SJSA1 (cell line): ENCODE data around the gene RNF40. TPM values are rescaled to one million over a fixed set of nuclear protein-coding genes. Genes with fewer than 3 reads are reported as not detected.

ENCODE experiments used
- DNase-seq, 2 experiments: peaks; one replicate each; pipeline ENCODE4 v3.0.0-alpha.2; 2015 to 2020; ENCODE audit warnings: low spot score in 2 of 2, low read depth in 1 of 2
- H3K27ac ChIP-seq: fragments of 250-450 bp; sonication (Bioruptor Pico); 2 replicates; pipeline ENCODE4 v1.5.1; 2020; ENCODE audit warnings: mild to moderate bottlenecking, moderate library complexity
- H3K27me3 ChIP-seq: fragments of 250-450 bp; sonication (Bioruptor Pico); replicated peaks from 2 replicates; pipeline ENCODE4 v1.5.1; 2020; ENCODE audit warnings: mild to moderate bottlenecking, moderate library complexity
- H3K36me3 ChIP-seq: fragments of 250-450 bp; sonication (Bioruptor Pico); 2 replicates; pipeline ENCODE4 v1.5.1; 2020; ENCODE audit warnings: mild to moderate bottlenecking
- H3K4me1 ChIP-seq: fragments of 250-450 bp; sonication (Bioruptor Pico); replicated peaks from 2 replicates; pipeline ENCODE4 v1.6.1; 2021; ENCODE audit warnings: mild to moderate bottlenecking
- H3K4me3 ChIP-seq: fragments of 250-450 bp; sonication (Bioruptor Pico); 2 replicates; pipeline ENCODE4 v1.5.1; 2020; ENCODE audit warnings: mild to moderate bottlenecking
- H3K9me3 ChIP-seq: fragments of 250-450 bp; sonication (Bioruptor Pico); replicated peaks from 2 replicates; pipeline ENCODE4 v1.5.1; 2020; ENCODE audit warnings: mild to moderate bottlenecking
- total RNA-seq: library from RNA; depleted of rRNA; stranded (reverse); fragments of >200 nt; shearing (Covaris generic); gene quantifications from 2 replicates; pipeline ENCODE4 v1.2.3, GENCODE V29; 2014

The RNF40 gene
- total RNA-seq, 1 experiment from 2014 or later = 103 TPM

GRCh38 chr16:30747799-30748633 lies 14.1 kb upstream of the RNF40 start, which contains the start of gene PHKG2:
Gene PHKG2, plus strand, starts transcription at chr16:30748425. Its CDS starts 396 bp downstream, at chr16:30748821.
- Histone ChIP-seq H3K4me1 (peaks cover 10% of the 10 kb centered on the region), H3K9me3 (no peaks in the 10 kb centered on the region), H3K27ac (peak within 1 kb of the TSS; percentile 50), H3K4me3 (peak within 1 kb of the TSS; percentile 64), H3K27me3 (no peaks in the 10 kb centered on the region), H3K36me3 (peaks cover 51% of the 10 kb centered on the region)
- peak; percentile 95 to 99 for DNase-seq

GRCh38 chr16:30748634-30749445 lies 13.3 kb upstream of the RNF40 start:
- Histone ChIP-seq H3K9me3 (no peaks in the 10 kb centered on the region), H3K27me3 (no peaks in the 10 kb centered on the region), H3K36me3 (peaks cover 52% of the 10 kb centered on the region), H3K27ac (no peak overlapping the region), H3K4me3 (peak overlapping the region; percentile 64), H3K4me1 (peaks cover 10% of the 10 kb centered on the region)
- DNase-seq = peak; percentile 15 to 66

- Histone ChIP-seq H3K4me3 (no peak overlapping the region), H3K27ac (no peak overlapping the region), H3K36me3 (peaks cover 56% of the 10 kb centered on the region), H3K9me3 (no peaks in the 10 kb centered on the region), H3K4me1 (peaks cover 10% of the 10 kb centered on the region), H3K27me3 (no peaks in the 10 kb centered on the region)
- DNase-seq = no peak
Observed at GRCh38 chr16:30750201-30750600, 11.9 kb upstream of the RNF40 start.

- no peak for DNase-seq
- Histone ChIP-seq H3K4me1 (peaks cover 10% of the 10 kb centered on the region), H3K9me3 (no peaks in the 10 kb centered on the region), H3K36me3 (peaks cover 62% of the 10 kb centered on the region), H3K27me3 (no peaks in the 10 kb centered on the region), H3K4me3 (no peak overlapping the region), H3K27ac (no peak overlapping the region)
Observed at GRCh38 chr16:30750876-30751465, 11.2 kb upstream of the RNF40 start.

GRCh38 chr16:30753596-30753995 lies 8.5 kb upstream of the RNF40 start:
- peaks cover 81% of the 10 kb centered on the region for H3K36me3 ChIP-seq
- no peak for DNase-seq
- H3K4me1 ChIP-seq = peaks cover 4% of the 10 kb centered on the region; the same call in 1 of the 2 replicates
- no peaks in the 10 kb centered on the region for H3K9me3 ChIP-seq
- no peak overlapping the region for H3K27ac ChIP-seq
- H3K27me3 ChIP-seq = no peaks in the 10 kb centered on the region
- no peak overlapping the region for H3K4me3 ChIP-seq

GRCh38 chr16:30755955-30756780 lies 6.0 kb upstream of the RNF40 start:
- no peak overlapping the region for H3K27ac ChIP-seq
- DNase-seq = no peak
- H3K4me3 ChIP-seq = no peak overlapping the region
- no peaks in the 10 kb centered on the region for H3K9me3 ChIP-seq
- H3K36me3 ChIP-seq = peaks cover 77% of the 10 kb centered on the region
- H3K4me1 ChIP-seq = peaks cover 6% of the 10 kb centered on the region
- H3K27me3 ChIP-seq = no peaks in the 10 kb centered on the region

GRCh38 chr16:30756781-30757100 lies 5.4 kb upstream of the RNF40 start:
- H3K27ac ChIP-seq = no peak overlapping the region
- H3K27me3 ChIP-seq = no peaks in the 10 kb centered on the region
- no peak for DNase-seq
- no peak overlapping the region for H3K4me3 ChIP-seq
- peaks cover 71% of the 10 kb centered on the region for H3K36me3 ChIP-seq
- H3K9me3 ChIP-seq = no peaks in the 10 kb centered on the region
- peaks cover 7% of the 10 kb centered on the region for H3K4me1 ChIP-seq

- H3K27me3 ChIP-seq = no peaks in the 10 kb centered on the region
- no peaks in the 10 kb centered on the region for H3K9me3 ChIP-seq
- H3K36me3 ChIP-seq = peaks cover 69% of the 10 kb centered on the region
- no peak overlapping the region for H3K4me3 ChIP-seq
- peaks cover 7% of the 10 kb centered on the region for H3K4me1 ChIP-seq
- H3K27ac ChIP-seq = no peak overlapping the region
- DNase-seq = no peak
Observed at GRCh38 chr16:30757316-30757715, 4.8 kb upstream of the RNF40 start.

- H3K27me3 ChIP-seq = no peaks in the 10 kb centered on the region
Observed at GRCh38 chr16:30758988-30759491, 3.1 kb upstream of the RNF40 start.

GRCh38 chr16:30760001-30760559 lies 2.0 kb upstream of the RNF40 start:
- no peaks in the 10 kb centered on the region for H3K9me3 ChIP-seq
- no peak overlapping the region for H3K4me3 ChIP-seq
- peaks cover 69% of the 10 kb centered on the region for H3K36me3 ChIP-seq
- no peak for DNase-seq
- no peaks in the 10 kb centered on the region for H3K27me3 ChIP-seq
- peaks cover 17% of the 10 kb centered on the region for H3K4me1 ChIP-seq
- H3K27ac ChIP-seq = no peak overlapping the region

More at GRCh38 chr16:30758988-30759491, 3.1 kb upstream of the RNF40 start:
- H3K36me3 ChIP-seq = peaks cover 69% of the 10 kb centered on the region
- H3K9me3 ChIP-seq = no peaks in the 10 kb centered on the region
- no peak overlapping the region for H3K4me3 ChIP-seq
- no peak overlapping the region for H3K27ac ChIP-seq
- peaks cover 17% of the 10 kb centered on the region for H3K4me1 ChIP-seq
- no peak for DNase-seq

- Histone ChIP-seq H3K36me3 (peaks cover 71% of the 10 kb centered on the region), H3K4me3 (peak overlapping the region; percentile 72), H3K9me3 (no peaks in the 10 kb centered on the region), H3K27me3 (no peaks in the 10 kb centered on the region), H3K27ac (no peak overlapping the region), H3K4me1 (peaks cover 17% of the 10 kb centered on the region)
- DNase-seq = no peak
Observed at GRCh38 chr16:30760577-30761426, 1.3 kb upstream of the RNF40 start.

- H3K27me3 ChIP-seq = no peaks in the 10 kb centered on the region
- peak overlapping the region; percentile 72 for H3K4me3 ChIP-seq
- no peaks in the 10 kb centered on the region for H3K9me3 ChIP-seq
- H3K27ac ChIP-seq = 0 out of 2 replicates have a peak overlapping the region, but pooled peaks have one; percentile 9
- peak in 1 of 2 experiments; percentile 49 for DNase-seq
- H3K36me3 ChIP-seq = peaks cover 71% of the 10 kb centered on the region
- peaks cover 17% of the 10 kb centered on the region for H3K4me1 ChIP-seq
Observed at GRCh38 chr16:30761427-30761927, 645 bp upstream of the RNF40 start.
